ENCODE measurements around the gene ACTL10.
"Not testable (repeated sequence)": the region's sequence is repeated elsewhere in the genome, so short reads cannot be mapped to it uniquely, and the experiment has no call there.

ACTL10 gene

GRCh38 chr20:33666293-33667244 lies at the start of gene ACTL10:
TSS of gene ACTL10 (plus strand) at chr20:33666943. CDS start at chr20:33667498, 555 bp downstream.
- peak; percentile 82 to 90 for DNase-seq
- Mint-ChIP-seq H3K4me1 (peaks cover 62% of the 10 kb centered on the region), H3K9me3 (no peaks in the 10 kb centered on the region), H3K27me3 (no peaks in the 10 kb centered on the region), H3K27ac (peak within 1 kb of the TSS; percentile 87 to 97), H3K4me3 (peak within 1 kb of the TSS; percentile 92 to 99)
- peak; percentile 62 for ATAC-seq

GRCh38 chr20:33621717-33622400 lies 44.9 kb upstream of the ACTL10 start:
- H3K4me1 Mint-ChIP-seq: no peaks in the 10 kb centered on the region
- ATAC-seq (no peak), DNase-seq (no peak)
- H3K4me3 Mint-ChIP-seq: no peak overlapping the region
- H3K9me3 Mint-ChIP-seq: no peaks in the 10 kb centered on the region
- H3K27me3 Mint-ChIP-seq: no peaks in the 10 kb centered on the region
- H3K27ac Mint-ChIP-seq: no peak overlapping the region

GRCh38 chr20:33622705-33623365 lies 43.9 kb upstream of the ACTL10 start:
- ATAC-seq (no peak), DNase-seq (no peak)
- Mint-ChIP-seq H3K4me1 (no peaks in the 10 kb centered on the region), H3K27ac (peak overlapping the region in 1 of 2 donors; percentile 42), H3K9me3 (no peaks in the 10 kb centered on the region), H3K4me3 (no peak overlapping the region), H3K27me3 (no peaks in the 10 kb centered on the region)

GRCh38 chr20:33624399-33624798 lies 42.3 kb upstream of the ACTL10 start:
- Mint-ChIP-seq H3K4me1 (no peaks in the 10 kb centered on the region), H3K27me3 (no peaks in the 10 kb centered on the region), H3K27ac (no peak overlapping the region), H3K4me3 (no peak overlapping the region), H3K9me3 (no peaks in the 10 kb centered on the region)
- ATAC-seq (no peak), DNase-seq (no peak)

DNA sequence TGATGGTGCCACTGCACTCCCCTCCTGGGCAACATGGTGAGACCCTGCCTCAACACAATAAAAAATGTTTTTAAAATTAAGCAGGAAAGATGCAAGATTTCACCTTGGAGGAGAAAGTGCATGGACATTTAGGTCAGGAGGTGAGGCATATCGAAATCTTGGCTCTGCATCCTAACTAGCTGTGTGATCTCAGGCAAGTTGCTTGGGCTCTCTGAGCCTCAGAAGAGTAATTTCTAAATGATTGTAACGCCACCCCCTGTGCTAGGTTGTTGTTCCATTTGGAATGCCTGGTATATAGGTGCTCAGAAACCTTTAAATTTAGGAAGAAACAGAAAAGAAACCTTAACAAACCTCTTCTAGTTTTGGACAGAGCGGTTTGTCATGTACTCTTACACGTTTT lies 40.6 kb upstream of the ACTL10 start:
- H3K27ac Mint-ChIP-seq: no peak overlapping the region
- H3K4me3 Mint-ChIP-seq: no peak overlapping the region
- no peak for ATAC-seq
- H3K4me1 Mint-ChIP-seq: no peaks in the 10 kb centered on the region
- H3K9me3 Mint-ChIP-seq: no peaks in the 10 kb centered on the region
- H3K27me3 Mint-ChIP-seq: no peaks in the 10 kb centered on the region
- no peak for DNase-seq

- H3K9me3 Mint-ChIP-seq: no peaks in the 10 kb centered on the region
Measured at GRCh38 chr20:33627577-33628216, 39.0 kb upstream of the ACTL10 start.

DNA sequence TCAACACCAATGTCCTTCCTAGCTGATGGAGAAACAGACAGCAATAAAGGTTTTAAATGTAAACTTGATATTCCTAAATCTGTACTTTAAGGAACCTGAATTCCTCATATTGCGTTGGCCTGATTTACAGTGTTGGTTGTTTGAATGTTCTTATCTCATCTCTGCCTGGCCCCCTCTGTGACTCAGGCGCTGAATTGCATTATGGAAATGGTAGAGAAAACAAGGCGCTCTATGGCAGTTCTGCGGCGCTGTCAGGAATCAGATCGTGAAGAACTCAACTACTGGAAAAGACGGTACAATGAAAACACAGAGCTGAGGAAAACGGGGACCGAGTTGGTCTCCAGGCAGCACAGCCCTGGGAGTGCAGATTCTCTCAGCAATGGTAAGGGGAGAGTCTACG lies 37.2 kb upstream of the ACTL10 start:
- ATAC-seq: no peak
- H3K27ac Mint-ChIP-seq: no peak overlapping the region

More at GRCh38 chr20:33627577-33628216, 39.0 kb upstream of the ACTL10 start:
- ATAC-seq: no peak
- DNase-seq: no peak
- Mint-ChIP-seq H3K4me3 (no peak overlapping the region), H3K27me3 (no peaks in the 10 kb centered on the region), H3K4me1 (no peaks in the 10 kb centered on the region), H3K27ac (no peak overlapping the region)

DNA sequence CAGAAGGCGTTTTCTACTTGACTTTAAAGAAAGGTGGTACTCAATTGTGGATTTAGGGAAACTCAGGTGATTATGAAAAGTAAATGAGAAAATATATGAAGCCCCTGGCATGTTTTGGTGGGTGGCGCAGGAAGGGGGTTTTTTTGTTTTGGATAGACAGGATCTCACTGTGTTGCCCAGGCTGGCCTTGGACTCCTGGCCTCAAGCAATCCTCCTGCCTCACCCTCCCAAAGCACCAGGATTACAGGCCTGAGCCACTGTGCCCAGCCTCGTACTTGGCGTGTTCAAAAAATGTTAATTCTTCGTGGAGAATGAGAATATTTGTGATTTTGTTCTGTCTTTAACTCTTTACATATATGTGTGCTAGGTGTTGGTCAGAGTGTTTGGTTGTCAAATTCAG lies 36.8 kb upstream of the ACTL10 start:
- Mint-ChIP-seq H3K4me3 (no peak overlapping the region), H3K4me1 (no peaks in the 10 kb centered on the region), H3K27me3 (no peaks in the 10 kb centered on the region), H3K27ac (peak overlapping the region in 1 of 2 donors; percentile 42), H3K9me3 (no peaks in the 10 kb centered on the region)
- ATAC-seq (no peak), DNase-seq (no peak)

More for the DNA sequence above, 37.2 kb upstream of the ACTL10 start:
- Mint-ChIP-seq H3K4me1 (no peaks in the 10 kb centered on the region), H3K27me3 (no peaks in the 10 kb centered on the region), H3K9me3 (no peaks in the 10 kb centered on the region), H3K4me3 (no peak overlapping the region)
- no peak for DNase-seq

DNA sequence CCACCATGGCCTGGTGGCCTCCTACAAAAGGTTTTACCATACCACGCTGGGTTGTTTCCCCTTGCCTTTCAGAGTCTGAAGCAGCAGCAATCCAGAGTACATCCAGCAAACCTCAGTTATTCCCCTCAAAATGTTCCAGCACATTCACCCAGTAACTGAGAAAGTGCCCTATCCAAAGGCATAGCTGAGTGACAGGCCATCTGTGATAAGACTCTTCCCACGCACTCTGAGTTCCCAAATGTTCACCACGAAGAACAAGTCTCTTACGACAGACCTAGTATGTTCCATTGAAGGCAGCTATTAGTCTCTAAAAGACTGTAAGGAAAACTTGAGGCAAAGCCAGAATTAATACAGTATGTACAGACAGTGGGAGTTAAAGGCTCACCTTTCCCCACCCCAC lies 36.2 kb upstream of the ACTL10 start:
- DNase-seq (no peak), ATAC-seq (no peak)
- Mint-ChIP-seq H3K4me1 (no peaks in the 10 kb centered on the region), H3K27me3 (no peaks in the 10 kb centered on the region), H3K4me3 (no peak overlapping the region), H3K27ac (peak overlapping the region in 1 of 2 donors; percentile 42), H3K9me3 (no peaks in the 10 kb centered on the region)

DNA sequence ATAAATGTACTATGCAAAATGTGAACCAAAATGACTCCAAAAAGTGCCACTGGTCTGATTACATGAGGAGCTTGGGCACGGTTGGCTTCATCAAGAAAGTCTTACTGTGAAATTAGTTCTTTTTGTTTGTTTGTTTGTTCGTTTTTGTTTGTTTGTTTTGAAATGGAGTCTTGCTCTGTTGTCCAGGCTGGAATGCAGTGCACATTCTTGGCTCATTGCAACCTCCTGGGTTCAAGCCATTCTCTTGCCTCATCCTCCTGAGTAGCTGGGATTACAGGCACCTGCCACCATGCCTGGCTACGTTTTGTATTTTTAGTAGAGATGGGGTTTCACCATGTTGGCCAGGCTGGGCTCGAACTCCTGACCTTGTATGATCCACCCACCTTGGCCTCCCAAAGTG lies 34.8 kb upstream of the ACTL10 start:
- ATAC-seq, H3K4me3 Mint-ChIP-seq, H3K27ac Mint-ChIP-seq: not testable (repeated sequence)

DNA sequence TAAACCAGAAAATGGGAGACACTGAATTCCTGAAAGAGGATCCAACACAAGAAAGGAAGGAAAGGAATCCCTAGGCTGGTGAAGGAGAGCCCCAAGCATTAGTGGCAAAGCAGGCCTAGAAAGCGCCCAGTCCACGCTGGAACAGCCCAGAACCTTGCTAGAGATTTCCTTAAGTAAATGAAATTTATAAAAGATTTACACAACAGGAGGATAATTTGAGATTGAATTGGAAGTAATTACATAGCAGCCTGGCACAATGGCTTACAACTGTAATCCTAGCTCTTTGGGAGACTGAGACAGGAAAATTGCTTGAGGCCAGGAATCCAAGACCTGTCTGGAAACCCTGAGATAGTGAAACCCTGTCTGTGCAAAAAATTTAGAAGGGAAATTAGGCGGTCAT lies 31.4 kb upstream of the ACTL10 start:
- H3K27ac Mint-ChIP-seq: peak overlapping the region in 1 of 2 donors; percentile 5
- H3K4me3 Mint-ChIP-seq: no peak overlapping the region
- no peaks in the 10 kb centered on the region for H3K9me3 Mint-ChIP-seq
- ATAC-seq (no peak), DNase-seq (no peak)
- no peaks in the 10 kb centered on the region for H3K4me1 Mint-ChIP-seq
- H3K27me3 Mint-ChIP-seq: no peaks in the 10 kb centered on the region

More for the DNA sequence above, 34.8 kb upstream of the ACTL10 start:
- DNase-seq, H3K27me3 Mint-ChIP-seq, H3K9me3 Mint-ChIP-seq, H3K4me1 Mint-ChIP-seq: not testable (repeated sequence)

- DNase-seq (no peak), ATAC-seq (no peak)
- Mint-ChIP-seq H3K9me3 (no peaks in the 10 kb centered on the region), H3K4me1 (no peaks in the 10 kb centered on the region), H3K27me3 (no peaks in the 10 kb centered on the region), H3K4me3 (no peak overlapping the region), H3K27ac (no peak overlapping the region)
Measured at GRCh38 chr20:33636776-33637175, 30.0 kb upstream of the ACTL10 start.

GRCh38 chr20:33640287-33640686 lies 26.5 kb upstream of the ACTL10 start:
- Mint-ChIP-seq H3K4me3 (no peak overlapping the region), H3K9me3 (no peaks in the 10 kb centered on the region), H3K4me1 (no peaks in the 10 kb centered on the region), H3K27ac (no peak overlapping the region), H3K27me3 (no peaks in the 10 kb centered on the region)
- no peak for DNase-seq
- no peak for ATAC-seq

- Mint-ChIP-seq H3K4me1 (peaks cover 12% of the 10 kb centered on the region), H3K4me3 (no peak overlapping the region), H3K9me3 (no peaks in the 10 kb centered on the region), H3K27ac (no peak overlapping the region), H3K27me3 (no peaks in the 10 kb centered on the region)
- ATAC-seq (no peak), DNase-seq (no peak)
Measured at GRCh38 chr20:33644313-33645071, 22.3 kb upstream of the ACTL10 start.

DNA sequence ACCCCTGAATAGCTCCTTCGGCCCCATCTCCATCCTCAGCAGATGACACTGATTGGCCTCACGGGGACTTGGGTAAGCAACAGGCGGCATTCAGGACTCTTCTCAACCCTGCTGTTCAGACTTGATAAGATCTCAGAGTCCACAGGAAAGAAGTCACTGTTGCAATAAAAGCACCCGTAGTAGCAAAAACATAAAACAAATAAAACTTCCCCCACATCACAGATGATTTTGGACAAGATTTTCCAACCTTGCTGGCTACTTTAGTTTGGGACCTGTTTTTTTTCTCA lies 21.7 kb upstream of the ACTL10 start:
- no peak overlapping the region for H3K27ac Mint-ChIP-seq
- DNase-seq (no peak), ATAC-seq (no peak)
- H3K4me3 Mint-ChIP-seq: no peak overlapping the region
- peaks cover 13% of the 10 kb centered on the region for H3K4me1 Mint-ChIP-seq
- no peaks in the 10 kb centered on the region for H3K9me3 Mint-ChIP-seq
- no peaks in the 10 kb centered on the region for H3K27me3 Mint-ChIP-seq
